ENCODE measurements around the gene PRDM5.
"Not testable (repeated sequence)": the region's sequence is repeated elsewhere in the genome, so short reads cannot be mapped to it uniquely, and the experiment has no call there.

PRDM5 gene

GRCh38 chr4:120741636-120742035 lies 180.9 kb downstream of the PRDM5 start:
- DNase-seq = not testable (repeated sequence)

GRCh38 chr4:120736312-120736711 lies 186.2 kb downstream of the PRDM5 start:
- no peak for DNase-seq

GRCh38 chr4:120733968-120734367 lies 188.6 kb downstream of the PRDM5 start:
- no peak for DNase-seq

- no peak for DNase-seq
These were observed 189.5 kb downstream of the PRDM5 start for GRCh38 chr4:120733054-120733453.

GRCh38 chr4:120731561-120731960 lies 191.0 kb downstream of the PRDM5 start:
- DNase-seq = no peak

- DNase-seq = no peak
These were observed 191.7 kb downstream of the PRDM5 start for GRCh38 chr4:120730777-120731320.

- DNase-seq = no peak
These were observed 193.4 kb downstream of the PRDM5 start for GRCh38 chr4:120728892-120729675.

GRCh38 chr4:120725639-120726580 lies 196.6 kb downstream of the PRDM5 start:
- DNase-seq = no peak

- DNase-seq = no peak
These were observed 197.9 kb downstream of the PRDM5 start for GRCh38 chr4:120724656-120725055.

- no peak for DNase-seq
These were observed 198.5 kb downstream of the PRDM5 start for GRCh38 chr4:120723986-120724385.

- DNase-seq = no peak
These were observed 199.4 kb downstream of the PRDM5 start for GRCh38 chr4:120723105-120723504.

GRCh38 chr4:120722655-120723054 lies 199.9 kb downstream of the PRDM5 start:
- DNase-seq = no peak

GRCh38 chr4:120720354-120720934 lies 202.1 kb downstream of the PRDM5 start:
- DNase-seq = no peak

GRCh38 chr4:120718979-120719566 lies 203.5 kb downstream of the PRDM5 start:
- DNase-seq = peak; percentile 27

- DNase-seq = no peak
These were observed 206.2 kb downstream of the PRDM5 start for GRCh38 chr4:120716346-120716745.

GRCh38 chr4:120714417-120715010 lies 208.0 kb downstream of the PRDM5 start:
- DNase-seq = no peak

GRCh38 chr4:120709991-120710390 lies 212.5 kb downstream of the PRDM5 start:
- no peak for DNase-seq

- DNase-seq = no peak
These were observed 218.0 kb downstream of the PRDM5 start for GRCh38 chr4:120704538-120704937.

- DNase-seq = no peak
These were observed 218.6 kb downstream of the PRDM5 start for GRCh38 chr4:120703908-120704307.

GRCh38 chr4:120699354-120699753 lies 223.2 kb downstream of the PRDM5 start:
- DNase-seq = no peak

- no peak for DNase-seq
These were observed 227.6 kb downstream of the PRDM5 start for GRCh38 chr4:120694973-120695372.

- DNase-seq = no peak
These were observed 228.7 kb downstream of the PRDM5 start for GRCh38 chr4:120693816-120694215.
